Esophagus muscularis mucosa (tissue), 4 donors: ENCODE results near the gene TMEM14C.

Experiments
- EP300 ChIP-seq: sonication (generic); formaldehyde crosslinking; IDR thresholded peaks from one replicate; pipeline ENCODE4 v1.6.1; 2017; ENCODE audit warnings: antibody characterized with exemption
- POLR2A ChIP-seq: fragments of 450-650 bp; IDR thresholded peaks from one replicate; pipeline ENCODE4 v1.6.1; 2017; ENCODE audit warnings: antibody characterized with exemption, moderate library complexity, mild to moderate bottlenecking, low read depth
- POLR2AphosphoS5 ChIP-seq, 2 donors: sonication (generic); formaldehyde crosslinking; IDR thresholded peaks; one replicate each; pipeline ENCODE4 v1.6.1; 2017; ENCODE audit warnings: antibody characterized with exemption in 2 of 2
- TF ChIP-seq, protein P1 (sequence below), 3 experiments: fragments of 200-600 bp in 2 of 3; fragments of 450-650 bp in 1 of 3; sonication (generic) in 2 of 3; IDR thresholded peaks; one replicate each; pipeline ENCODE4 v1.5.1; 2017 to 2019; ENCODE audit warnings: antibody characterized with exemption in 3 of 3, mild to moderate bottlenecking in 2 of 3, moderate library complexity in 1 of 3

DNA sequence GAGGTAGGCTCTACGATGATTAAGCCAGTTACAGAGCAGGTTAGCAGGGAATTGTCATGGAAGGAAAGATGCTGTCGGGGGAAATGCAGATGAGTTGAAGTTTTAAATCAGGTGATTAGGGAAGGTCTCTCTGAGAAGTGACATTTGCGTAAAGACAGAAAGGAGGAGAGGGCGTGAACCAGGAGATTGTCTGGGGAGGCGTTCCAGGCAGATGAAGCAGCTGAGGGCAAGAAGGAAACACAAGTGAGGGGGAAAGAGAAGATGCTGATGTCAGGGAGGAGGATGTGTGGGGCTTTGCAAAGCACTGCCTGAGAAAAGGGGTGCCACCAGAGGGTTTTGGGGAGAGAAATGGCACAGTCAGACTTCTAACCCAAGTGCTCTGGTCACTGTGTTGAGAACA lies 22.2 kb downstream of the TMEM14C start:
- TF ChIP-seq POLR2A (no peak), EP300 (no peak), POLR2AphosphoS5 (IDR thresholded peaks at IDR 0.05) (no peak)
- TF ChIP-seq, protein P1, sequence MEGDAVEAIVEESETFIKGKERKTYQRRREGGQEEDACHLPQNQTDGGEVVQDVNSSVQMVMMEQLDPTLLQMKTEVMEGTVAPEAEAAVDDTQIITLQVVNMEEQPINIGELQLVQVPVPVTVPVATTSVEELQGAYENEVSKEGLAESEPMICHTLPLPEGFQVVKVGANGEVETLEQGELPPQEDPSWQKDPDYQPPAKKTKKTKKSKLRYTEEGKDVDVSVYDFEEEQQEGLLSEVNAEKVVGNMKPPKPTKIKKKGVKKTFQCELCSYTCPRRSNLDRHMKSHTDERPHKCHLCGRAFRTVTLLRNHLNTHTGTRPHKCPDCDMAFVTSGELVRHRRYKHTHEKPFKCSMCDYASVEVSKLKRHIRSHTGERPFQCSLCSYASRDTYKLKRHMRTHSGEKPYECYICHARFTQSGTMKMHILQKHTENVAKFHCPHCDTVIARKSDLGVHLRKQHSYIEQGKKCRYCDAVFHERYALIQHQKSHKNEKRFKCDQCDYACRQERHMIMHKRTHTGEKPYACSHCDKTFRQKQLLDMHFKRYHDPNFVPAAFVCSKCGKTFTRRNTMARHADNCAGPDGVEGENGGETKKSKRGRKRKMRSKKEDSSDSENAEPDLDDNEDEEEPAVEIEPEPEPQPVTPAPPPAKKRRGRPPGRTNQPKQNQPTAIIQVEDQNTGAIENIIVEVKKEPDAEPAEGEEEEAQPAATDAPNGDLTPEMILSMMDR (IDR thresholded peaks at IDR 0.05): no peak
